GM19043 (cell line): ENCODE data around the gene EFNA5.

ENCODE experiments used
- ATAC-seq: cut with Tn5 transposase; IDR thresholded peaks from one replicate; pipeline ENCODE4 v1.9.1; 2021; ENCODE audit warnings: low read depth; ENCODE audit not compliant: unreplicated experiment

Gene EFNA5

GRCh38 chr5:107576736-107577393 lies 93.9 kb downstream of the EFNA5 start:
- no peak for ATAC-seq

GRCh38 chr5:107576155-107576554 lies 94.6 kb downstream of the EFNA5 start:
- ATAC-seq = no peak

GRCh38 chr5:107574287-107574686 lies 96.5 kb downstream of the EFNA5 start:
- no peak for ATAC-seq

- no peak for ATAC-seq
Observed at GRCh38 chr5:107572715-107573368, 97.9 kb downstream of the EFNA5 start.

- peak; percentile 45 for ATAC-seq
Observed at GRCh38 chr5:107571621-107572536, 98.9 kb downstream of the EFNA5 start.

GRCh38 chr5:107570805-107571531 lies 99.8 kb downstream of the EFNA5 start:
- peak; percentile 70 for ATAC-seq

GRCh38 chr5:107570181-107570580 lies 100.6 kb downstream of the EFNA5 start:
- no peak for ATAC-seq

GRCh38 chr5:107567901-107568671 lies 102.7 kb downstream of the EFNA5 start:
- no peak for ATAC-seq

- ATAC-seq = no peak
Observed at GRCh38 chr5:107566986-107567385, 103.8 kb downstream of the EFNA5 start.

GRCh38 chr5:107565791-107566767 lies 104.7 kb downstream of the EFNA5 start:
- ATAC-seq = no peak

GRCh38 chr5:107564931-107565372 lies 105.8 kb downstream of the EFNA5 start:
- ATAC-seq = no peak

GRCh38 chr5:107563959-107564544 lies 106.7 kb downstream of the EFNA5 start:
- no peak for ATAC-seq

GRCh38 chr5:107560377-107560776 lies 110.4 kb downstream of the EFNA5 start:
- ATAC-seq = no peak

GRCh38 chr5:107558823-107559375 lies 111.8 kb downstream of the EFNA5 start:
- no peak for ATAC-seq

GRCh38 chr5:107557051-107557658 lies 113.6 kb downstream of the EFNA5 start:
- no peak for ATAC-seq

GRCh38 chr5:107556575-107556974 lies 114.2 kb downstream of the EFNA5 start:
- ATAC-seq = no peak

- no peak for ATAC-seq
Observed at GRCh38 chr5:107555425-107556090, 115.2 kb downstream of the EFNA5 start.
